IPS-20b (cell line): ENCODE results near the gene VSX2.

Experiments used
- H3K27ac ChIP-seq: one replicate; pipeline ENCODE4 v1.5.1; 2013; ENCODE audit warnings: low read length
- H3K27me3 ChIP-seq: 2 replicates; pipeline ENCODE4 v1.6.1; 2013; ENCODE audit warnings: mild to moderate bottlenecking, low read length, inconsistent platforms; ENCODE audit not compliant: insufficient read depth
- H3K36me3 ChIP-seq: 2 replicates; pipeline ENCODE4 v1.6.1; 2013; ENCODE audit warnings: low read depth, mild to moderate bottlenecking, inconsistent platforms, low read length, moderate library complexity; ENCODE audit not compliant: insufficient read depth
- H3K4me1 ChIP-seq: 2 replicates; pipeline ENCODE4 v1.6.1; 2013; ENCODE audit warnings: mild to moderate bottlenecking, control low read depth, inconsistent platforms, low read length, moderate library complexity; ENCODE audit not compliant: insufficient read depth
- H3K4me3 ChIP-seq: 2 replicates; pipeline ENCODE4 v1.5.1; 2013; ENCODE audit warnings: mild to moderate bottlenecking, low read length, inconsistent platforms
- H3K9ac ChIP-seq: 2 replicates; pipeline ENCODE4 v1.6.1; 2013; ENCODE audit warnings: low read depth, mild to moderate bottlenecking, inconsistent platforms, low read length, moderate library complexity
- H3K9me3 ChIP-seq: 2 replicates; pipeline ENCODE4 v1.6.1; 2013; ENCODE audit warnings: mild to moderate bottlenecking, low read depth, low read length, inconsistent platforms; ENCODE audit not compliant: insufficient read depth

Gene VSX2

GRCh38 chr14:74238974-74239847 lies at the start of gene VSX2:
Gene VSX2 (plus strand): TSS chr14:74239449. CDS start chr14:74239562, 113 bp downstream.
- Histone ChIP-seq H3K27me3 (peaks cover 95% of the 10 kb centered on the region), H3K4me3 (peak within 1 kb of the TSS; percentile 47; the same call in 1 of the 2 replicates), H3K4me1 (peaks cover 3% of the 10 kb centered on the region), H3K9me3 (no peaks in the 10 kb centered on the region), H3K9ac (no peak within 1 kb of the TSS), H3K27ac (no peak within 1 kb of the TSS), H3K36me3 (no peaks in the 10 kb centered on the region)

- Histone ChIP-seq H3K4me3 (no peak overlapping the region), H3K27ac (no peak overlapping the region), H3K27me3 (no peaks in the 10 kb centered on the region), H3K4me1 (no peaks in the 10 kb centered on the region), H3K9ac (no peak overlapping the region), H3K9me3 (no peaks in the 10 kb centered on the region), H3K36me3 (no peaks in the 10 kb centered on the region)
Observed at GRCh38 chr14:74190927-74191575, 48.2 kb upstream of the VSX2 start.

DNA sequence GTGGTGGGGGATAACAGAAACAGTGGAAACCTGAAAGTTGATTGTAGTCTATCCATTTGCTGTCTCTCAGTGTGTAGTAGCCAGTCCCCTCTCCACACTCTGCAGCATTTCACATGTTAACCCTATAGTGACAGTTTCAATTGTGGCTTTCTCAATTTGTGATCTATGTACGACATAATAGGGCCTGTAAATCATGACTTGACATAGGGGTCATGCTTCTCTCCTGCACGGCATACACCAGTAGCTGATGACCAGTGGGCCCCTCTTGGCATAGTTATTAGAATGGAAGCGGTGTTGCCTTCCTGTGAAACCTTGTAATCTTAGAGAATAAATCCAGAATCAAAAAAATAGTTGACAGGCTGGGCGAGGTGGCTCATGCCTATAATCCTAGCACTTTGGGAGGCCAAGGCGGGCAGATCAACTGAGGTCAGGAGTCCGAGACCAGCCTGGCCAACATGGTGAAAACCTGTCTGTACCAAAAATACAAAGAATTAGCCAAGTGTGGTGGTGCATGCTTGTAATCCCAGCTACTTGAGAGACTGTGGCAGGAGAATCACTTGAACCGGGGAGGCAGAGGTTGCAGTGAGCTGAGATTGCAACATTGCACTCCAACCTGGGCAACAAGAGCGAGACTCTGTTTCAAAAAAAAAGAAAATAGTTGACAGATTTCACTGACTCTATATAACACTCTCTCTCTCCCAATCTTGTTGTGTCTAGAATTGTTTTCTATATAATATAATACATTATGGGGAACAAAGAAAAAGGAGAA lies 44.6 kb upstream of the VSX2 start:
- Histone ChIP-seq H3K9me3 (no peaks in the 10 kb centered on the region), H3K27me3 (no peaks in the 10 kb centered on the region), H3K9ac (no peak overlapping the region), H3K4me1 (no peaks in the 10 kb centered on the region), H3K27ac (no peak overlapping the region), H3K36me3 (peaks cover 9% of the 10 kb centered on the region), H3K4me3 (no peak overlapping the region)

- no peaks in the 10 kb centered on the region for H3K9me3 ChIP-seq
- H3K27me3 ChIP-seq: no peaks in the 10 kb centered on the region
- no peaks in the 10 kb centered on the region for H3K4me1 ChIP-seq
- H3K9ac ChIP-seq: no peak overlapping the region
- H3K4me3 ChIP-seq: no peak overlapping the region
- no peak overlapping the region for H3K27ac ChIP-seq
- peaks cover 13% of the 10 kb centered on the region for H3K36me3 ChIP-seq
Observed at GRCh38 chr14:74195623-74196022, 43.6 kb upstream of the VSX2 start.

DNA sequence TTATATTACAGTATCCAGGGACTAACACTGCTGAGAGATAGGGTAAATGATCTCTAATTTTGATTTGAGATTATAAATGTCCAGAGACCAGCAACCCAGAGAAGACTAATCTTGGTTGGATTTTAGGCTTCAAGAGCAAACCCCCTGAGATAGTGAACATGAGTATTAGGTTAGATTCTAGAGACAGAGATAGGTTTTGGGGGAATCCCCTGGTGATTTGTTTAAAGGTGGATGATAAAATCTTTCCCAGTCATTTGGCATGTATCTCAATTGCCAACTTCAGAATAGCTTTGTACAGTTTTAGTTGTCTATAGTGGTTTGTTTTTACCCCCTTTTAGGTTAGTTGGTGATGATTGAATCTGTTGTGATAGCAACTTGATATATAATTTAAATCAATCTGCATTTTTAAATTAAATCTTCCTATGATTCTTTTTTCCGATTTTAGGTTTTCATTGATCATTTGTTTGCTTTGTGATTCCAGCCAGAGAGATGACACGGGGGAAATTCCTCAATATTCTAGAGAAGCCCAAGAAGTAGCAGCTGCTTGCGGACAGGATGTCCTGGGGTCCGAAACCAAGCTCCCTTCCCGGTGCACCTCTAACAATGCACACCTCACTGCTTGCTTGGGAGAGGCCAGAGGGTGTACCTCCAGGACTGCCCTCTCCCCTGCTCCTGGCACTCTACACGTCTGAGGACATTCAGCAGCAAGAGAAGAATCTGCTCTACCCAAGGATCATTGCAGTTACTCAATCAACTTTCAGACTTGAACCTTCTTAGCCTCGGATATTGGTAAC lies 40.6 kb upstream of the VSX2 start:
- H3K4me3 ChIP-seq: no peak overlapping the region
- no peaks in the 10 kb centered on the region for H3K9me3 ChIP-seq
- no peaks in the 10 kb centered on the region for H3K4me1 ChIP-seq
- no peak overlapping the region for H3K9ac ChIP-seq
- H3K27me3 ChIP-seq: no peaks in the 10 kb centered on the region
- H3K27ac ChIP-seq: no peak overlapping the region
- peaks cover 25% of the 10 kb centered on the region for H3K36me3 ChIP-seq

DNA sequence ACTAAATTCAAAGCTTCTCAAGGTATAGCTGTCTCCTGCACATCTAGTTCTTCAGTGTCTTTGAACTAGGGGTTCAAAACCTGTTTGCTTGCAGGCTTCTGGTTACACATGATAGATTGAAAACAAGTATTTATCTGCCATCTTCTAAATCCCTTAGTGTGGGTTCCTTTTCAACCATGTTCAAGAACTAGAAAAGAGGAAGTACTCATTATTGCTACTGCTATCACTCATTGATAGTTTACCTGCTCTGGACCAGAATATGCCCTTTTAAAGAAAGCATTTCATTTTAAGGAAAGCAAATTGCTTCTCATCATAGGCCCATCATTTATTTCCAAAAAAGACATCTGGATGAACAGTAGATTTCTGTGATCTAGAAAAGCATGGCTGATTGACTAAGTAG lies 37.1 kb upstream of the VSX2 start:
- no peak overlapping the region for H3K27ac ChIP-seq
- H3K36me3 ChIP-seq: peaks cover 25% of the 10 kb centered on the region
- H3K9me3 ChIP-seq: no peaks in the 10 kb centered on the region
- no peaks in the 10 kb centered on the region for H3K27me3 ChIP-seq
- H3K4me3 ChIP-seq: no peak overlapping the region
- no peak overlapping the region for H3K9ac ChIP-seq
- no peaks in the 10 kb centered on the region for H3K4me1 ChIP-seq

DNA sequence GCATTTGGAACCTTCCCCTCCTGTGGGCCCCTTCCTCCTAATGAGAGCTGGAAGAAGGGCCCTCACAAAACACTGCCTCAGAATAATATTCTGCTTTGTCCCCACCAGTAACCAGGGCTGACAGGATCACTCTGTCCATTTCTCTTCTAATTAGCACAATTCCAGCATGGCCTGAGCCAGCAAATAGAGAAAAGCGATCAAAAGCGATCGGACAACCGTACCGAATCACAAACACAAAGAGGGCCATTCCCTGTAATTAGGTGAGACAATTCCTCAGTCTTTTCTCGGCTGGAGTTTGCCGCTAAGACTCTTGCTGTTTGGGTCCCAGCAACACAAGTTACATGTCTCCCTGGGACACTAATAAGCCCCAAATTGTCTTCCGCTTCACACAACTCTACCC lies 35.6 kb upstream of the VSX2 start:
- no peaks in the 10 kb centered on the region for H3K9me3 ChIP-seq
- no peaks in the 10 kb centered on the region for H3K4me1 ChIP-seq
- H3K4me3 ChIP-seq: no peak overlapping the region
- H3K9ac ChIP-seq: no peak overlapping the region
- peaks cover 25% of the 10 kb centered on the region for H3K36me3 ChIP-seq
- no peak overlapping the region for H3K27ac ChIP-seq
- no peaks in the 10 kb centered on the region for H3K27me3 ChIP-seq

GRCh38 chr14:74204491-74204890 lies 34.8 kb upstream of the VSX2 start:
- no peaks in the 10 kb centered on the region for H3K9me3 ChIP-seq
- H3K27ac ChIP-seq: no peak overlapping the region
- H3K27me3 ChIP-seq: no peaks in the 10 kb centered on the region
- H3K4me3 ChIP-seq: no peak overlapping the region
- no peak overlapping the region for H3K9ac ChIP-seq
- H3K4me1 ChIP-seq: no peaks in the 10 kb centered on the region
- peaks cover 18% of the 10 kb centered on the region for H3K36me3 ChIP-seq

- no peaks in the 10 kb centered on the region for H3K9me3 ChIP-seq
- no peak overlapping the region for H3K27ac ChIP-seq
- no peak overlapping the region for H3K9ac ChIP-seq
- H3K4me3 ChIP-seq: no peak overlapping the region
- H3K27me3 ChIP-seq: no peaks in the 10 kb centered on the region
- H3K4me1 ChIP-seq: no peaks in the 10 kb centered on the region
- peaks cover 11% of the 10 kb centered on the region; the same call in 1 of the 2 replicates for H3K36me3 ChIP-seq
Observed at GRCh38 chr14:74205882-74206281, 33.4 kb upstream of the VSX2 start.

DNA sequence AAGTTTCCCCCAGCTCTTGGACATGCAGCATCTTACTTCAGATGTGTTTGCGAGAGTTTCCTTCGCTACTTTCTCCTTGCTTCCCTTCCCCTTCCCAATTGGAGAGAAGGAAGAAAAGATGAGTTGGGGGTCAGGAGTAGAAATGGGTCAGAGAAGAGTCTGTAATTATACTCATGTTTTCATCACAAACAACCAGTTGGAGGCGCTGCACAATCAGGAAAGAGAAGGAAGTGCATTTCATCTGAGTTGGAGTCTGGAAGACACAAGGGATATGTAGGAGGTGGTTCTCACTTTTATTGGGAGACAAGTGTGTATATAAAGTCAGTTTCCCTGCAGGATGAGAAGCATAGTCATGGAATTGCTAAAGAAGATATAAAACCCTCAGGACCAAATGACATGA lies 31.3 kb upstream of the VSX2 start:
- Histone ChIP-seq H3K4me1 (no peaks in the 10 kb centered on the region), H3K36me3 (no peaks in the 10 kb centered on the region), H3K4me3 (no peak overlapping the region), H3K27me3 (no peaks in the 10 kb centered on the region; the same call in 1 of the 2 replicates), H3K9ac (no peak overlapping the region), H3K27ac (no peak overlapping the region), H3K9me3 (no peaks in the 10 kb centered on the region)

DNA sequence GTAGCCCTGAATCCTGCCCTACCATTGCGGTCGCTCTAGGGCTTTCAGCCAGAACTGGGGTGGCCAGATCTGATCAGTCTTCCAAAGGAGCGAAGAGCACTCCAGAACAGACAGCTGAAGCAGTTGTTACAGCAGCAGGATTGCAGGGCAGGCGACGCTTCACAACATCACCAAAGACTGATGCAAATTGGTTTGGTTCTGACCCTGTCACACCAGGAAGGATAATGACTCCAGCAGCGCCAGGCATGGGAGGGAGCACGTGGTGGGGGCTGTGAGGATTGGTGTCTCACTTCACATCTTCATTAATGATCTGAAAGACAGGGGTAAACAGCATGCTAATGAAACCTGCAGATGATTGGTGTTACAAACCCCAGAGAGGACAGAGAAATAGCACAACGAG lies 30.6 kb upstream of the VSX2 start:
- Histone ChIP-seq H3K36me3 (no peaks in the 10 kb centered on the region), H3K27ac (no peak overlapping the region), H3K9me3 (no peaks in the 10 kb centered on the region), H3K27me3 (no peaks in the 10 kb centered on the region; the same call in 1 of the 2 replicates), H3K4me3 (no peak overlapping the region), H3K4me1 (no peaks in the 10 kb centered on the region), H3K9ac (no peak overlapping the region)
